Keratinocyte (primary cell): ENCODE data around the gene STYK1. TPM values are rescaled to one million over a fixed set of nuclear protein-coding genes. Genes with fewer than 3 reads are reported as not detected.
"Not testable (repeated sequence)": the region's sequence is repeated elsewhere in the genome, so short reads cannot be mapped to it uniquely, and the experiment has no call there.

ENCODE experiments used
- DNase-seq: peaks from one replicate; pipeline ENCODE4 v3.0.0-alpha.2; 2011; ENCODE audit warnings: low read depth, missing footprints, low spot score
- FAIRE-seq: peaks from 2 replicates; lab custom pipeline; 2011; peaks lifted over from hg19 to GRCh38; lab: Jason Lieb, UNC
- H2AFZ ChIP-seq: 2 replicates; pipeline ENCODE4 v1.6.0; 2012; ENCODE audit warnings: low read length, control low read depth, inconsistent platforms; ENCODE audit not compliant: control insufficient read depth
- H3K27ac ChIP-seq: 2 replicates; pipeline ENCODE4 v1.5.1; 2011; ENCODE audit warnings: low read length; ENCODE audit not compliant: control insufficient read depth, insufficient read depth
- H3K27me3 ChIP-seq: 3 replicates; pipeline ENCODE4 v1.6.0; 2011; ENCODE audit warnings: low read length; ENCODE audit not compliant: control insufficient read depth, insufficient read depth; ENCODE audit errors: extremely low read depth
- H3K36me3 ChIP-seq, 2 experiments: 2 replicates in 1 of 2; 3 replicates in 1 of 2; pipeline ENCODE4 v1.5.1; 2011; ENCODE audit warnings: low read length in 2 of 2, mild to moderate bottlenecking in 1 of 2; ENCODE audit not compliant: control insufficient read depth in 2 of 2, insufficient read depth in 2 of 2; ENCODE audit errors: extremely low read depth in 1 of 2
- H3K4me1 ChIP-seq: 3 replicates; pipeline ENCODE4 v1.5.1; 2011; ENCODE audit warnings: low read length; ENCODE audit not compliant: control insufficient read depth, insufficient read depth; ENCODE audit errors: extremely low read depth
- H3K4me2 ChIP-seq: 3 replicates; pipeline ENCODE4 v1.6.0; 2011; ENCODE audit warnings: low read depth, low read length; ENCODE audit not compliant: control insufficient read depth, insufficient read depth; ENCODE audit errors: extremely low read depth
- H3K4me3 ChIP-seq, 3 experiments: fragments of 200-600 bp in 1 of 3; sonication (generic) in 1 of 3; 2 replicates in 2 of 3; 3 replicates in 1 of 3; pipeline ENCODE4 v1.5.1; 2011 to 2016; ENCODE audit warnings: low read length in 3 of 3, mild to moderate bottlenecking in 3 of 3, control low read depth in 2 of 3, inconsistent platforms in 1 of 3, low read depth in 1 of 3, mixed read lengths in 1 of 3, mixed run types in 1 of 3, moderate library complexity in 1 of 3; ENCODE audit not compliant: control insufficient read depth in 2 of 3, insufficient read depth in 2 of 3; ENCODE audit errors: extremely low read depth in 1 of 3
- H3K79me2 ChIP-seq: 2 replicates; pipeline ENCODE4 v1.6.0; 2012; ENCODE audit warnings: low read length; ENCODE audit not compliant: control insufficient read depth, insufficient read depth
- H3K9ac ChIP-seq: 3 replicates; pipeline ENCODE4 v1.6.0; 2011; ENCODE audit warnings: low read length; ENCODE audit not compliant: control insufficient read depth, insufficient read depth; ENCODE audit errors: extremely low read depth
- H3K9me1 ChIP-seq: 3 replicates; pipeline ENCODE4 v1.6.0; 2011; ENCODE audit warnings: low read length; ENCODE audit not compliant: control insufficient read depth, insufficient read depth; ENCODE audit errors: extremely low read depth
- H3K9me3 ChIP-seq: 2 replicates; pipeline ENCODE4 v1.5.1; 2012; ENCODE audit warnings: low read depth, low read length; ENCODE audit not compliant: control insufficient read depth
- H4K20me1 ChIP-seq: 3 replicates; pipeline ENCODE4 v1.6.0; 2011; ENCODE audit warnings: low read length; ENCODE audit not compliant: control insufficient read depth, insufficient read depth; ENCODE audit errors: extremely low read depth
- EZH2 ChIP-seq: IDR thresholded peaks from one replicate; pipeline ENCODE4 v1.6.1; 2012; ENCODE audit warnings: inconsistent platforms, mild to moderate bottlenecking, low read length, moderate library complexity
- dilution Hi-C: fragments of 300-500 bp; cut with MboI; formaldehyde crosslinking; loops from one replicate; pipeline ENCODE4 v1.7.0; 2020; ENCODE audit warnings: low sequenced_read_pairs; ENCODE audit not compliant: extremely low pct_ligation_motif_present
- polyA plus RNA-seq, 5 experiments: library from polyadenylated mRNA; depleted of rRNA in 3 of 5; stranded (reverse) in 3 of 5; stranded (forward) in 1 of 5; unstranded in 1 of 5; fragments of >200 nt; gene quantifications; 1 replicate in 1 of 5; 2 replicates in 3 of 5; 3 replicates in 1 of 5; pipeline versions ENCODE4 v1.2.1 to v1.2.3, GENCODE V29; 2011 to 2012; ENCODE audit warnings: missing spikeins in 2 of 5, low read depth in 1 of 5, low replicate concordance in 1 of 5
- TF ChIP-seq, protein P1 (sequence below), 3 experiments: IDR thresholded peaks in 1 of 3; conservative IDR thresholded peaks in 1 of 3; optimal IDR thresholded peaks in 1 of 3; 2 replicates in 2 of 3; 3 replicates in 1 of 3; pipeline versions ENCODE3 to v1.5.1; 2011; ENCODE audit warnings: low read length in 3 of 3, mild to moderate bottlenecking in 3 of 3, moderate library complexity in 2 of 3, control low read depth in 1 of 3, inconsistent platforms in 1 of 3; ENCODE audit not compliant: insufficient read depth in 2 of 3; ENCODE audit errors: extremely low read depth in 1 of 3

The STYK1 gene
- polyA plus RNA-seq, 1 donor (not counting 4 experiments of a cell fraction or from before 2014, with no cell fraction given) = 2.8 TPM

DNA sequence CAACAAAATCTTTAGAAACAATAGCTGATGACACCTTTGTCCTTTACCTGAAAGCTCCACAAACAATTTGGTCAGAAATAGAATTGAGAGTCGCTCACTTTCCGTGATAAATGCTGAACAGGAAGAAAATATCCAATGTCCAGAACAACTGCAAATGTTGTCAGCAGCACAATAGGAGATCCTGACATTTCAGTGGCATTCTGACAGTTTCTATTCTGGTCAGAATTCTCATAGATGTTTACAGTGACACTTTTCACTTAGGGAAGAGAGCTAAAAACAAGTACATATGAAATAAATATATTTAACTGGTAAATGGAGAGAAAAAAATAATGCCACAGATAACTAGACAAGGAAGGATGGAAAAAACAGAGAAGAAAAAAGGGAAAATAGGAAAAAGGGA, 99.5 kb downstream of the STYK1 start:
- dilution Hi-C loops = no loop called here
- Histone ChIP-seq H3K9me1 (no peaks in the 10 kb centered on the region), H2AFZ (no peak overlapping the region), H3K36me3 (no peaks in the 10 kb centered on the region), H3K4me2 (no peak overlapping the region), H3K79me2 (no peaks in the 10 kb centered on the region), H4K20me1 (no peaks in the 10 kb centered on the region), H3K9ac (no peak overlapping the region), H3K4me3 (no peak overlapping the region), H3K27ac (no peak overlapping the region), H3K27me3 (no peaks in the 10 kb centered on the region), H3K4me1 (no peaks in the 10 kb centered on the region), H3K9me3 (no peaks in the 10 kb centered on the region)
- FAIRE-seq (no peak), DNase-seq (no peak)
- TF ChIP-seq, protein P1, sequence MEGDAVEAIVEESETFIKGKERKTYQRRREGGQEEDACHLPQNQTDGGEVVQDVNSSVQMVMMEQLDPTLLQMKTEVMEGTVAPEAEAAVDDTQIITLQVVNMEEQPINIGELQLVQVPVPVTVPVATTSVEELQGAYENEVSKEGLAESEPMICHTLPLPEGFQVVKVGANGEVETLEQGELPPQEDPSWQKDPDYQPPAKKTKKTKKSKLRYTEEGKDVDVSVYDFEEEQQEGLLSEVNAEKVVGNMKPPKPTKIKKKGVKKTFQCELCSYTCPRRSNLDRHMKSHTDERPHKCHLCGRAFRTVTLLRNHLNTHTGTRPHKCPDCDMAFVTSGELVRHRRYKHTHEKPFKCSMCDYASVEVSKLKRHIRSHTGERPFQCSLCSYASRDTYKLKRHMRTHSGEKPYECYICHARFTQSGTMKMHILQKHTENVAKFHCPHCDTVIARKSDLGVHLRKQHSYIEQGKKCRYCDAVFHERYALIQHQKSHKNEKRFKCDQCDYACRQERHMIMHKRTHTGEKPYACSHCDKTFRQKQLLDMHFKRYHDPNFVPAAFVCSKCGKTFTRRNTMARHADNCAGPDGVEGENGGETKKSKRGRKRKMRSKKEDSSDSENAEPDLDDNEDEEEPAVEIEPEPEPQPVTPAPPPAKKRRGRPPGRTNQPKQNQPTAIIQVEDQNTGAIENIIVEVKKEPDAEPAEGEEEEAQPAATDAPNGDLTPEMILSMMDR (optimal IDR thresholded peaks at IDR 0.05 in 1 of 3, IDR thresholded peaks at IDR 0.05 in 1 of 3, conservative IDR thresholded peaks at IDR 0.05 in 1 of 3; ENCODE audit: extremely low read depth in 1 of 3, insufficient read depth in 2 of 3, low read length in 3 of 3) = no peak
- TF ChIP-seq EZH2 = no peak

DNA sequence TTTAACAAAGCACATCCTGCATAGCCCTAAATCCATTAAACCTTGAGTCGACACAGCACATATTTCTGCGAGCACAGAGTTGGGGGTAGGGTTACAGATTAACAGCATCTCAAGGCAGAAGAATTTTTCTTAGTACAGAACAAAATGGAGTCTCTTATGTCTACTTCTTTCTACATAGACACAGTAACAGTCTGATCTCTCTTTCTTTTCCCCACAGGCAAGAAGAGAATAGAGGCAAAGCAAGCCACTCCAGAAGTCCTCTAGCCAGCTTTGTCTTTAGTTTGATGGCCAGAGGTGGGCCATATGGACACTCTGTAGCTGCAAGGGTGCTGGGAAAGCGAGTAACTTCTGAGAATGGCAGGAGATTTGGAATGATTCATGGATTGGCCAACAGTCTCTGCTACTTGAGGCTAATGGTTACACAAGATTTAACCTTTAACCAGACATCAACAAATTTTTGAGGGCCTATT, 101.8 kb downstream of the STYK1 start:
- H3K27ac ChIP-seq, H2AFZ ChIP-seq, dilution Hi-C loops, H3K9me1 ChIP-seq, H3K4me1 ChIP-seq, H3K9me3 ChIP-seq, H3K36me3 ChIP-seq, H3K4me3 ChIP-seq, FAIRE-seq, H3K27me3 ChIP-seq, H3K9ac ChIP-seq, DNase-seq, H3K4me2 ChIP-seq, H3K79me2 ChIP-seq, H4K20me1 ChIP-seq: not testable (repeated sequence)

DNA sequence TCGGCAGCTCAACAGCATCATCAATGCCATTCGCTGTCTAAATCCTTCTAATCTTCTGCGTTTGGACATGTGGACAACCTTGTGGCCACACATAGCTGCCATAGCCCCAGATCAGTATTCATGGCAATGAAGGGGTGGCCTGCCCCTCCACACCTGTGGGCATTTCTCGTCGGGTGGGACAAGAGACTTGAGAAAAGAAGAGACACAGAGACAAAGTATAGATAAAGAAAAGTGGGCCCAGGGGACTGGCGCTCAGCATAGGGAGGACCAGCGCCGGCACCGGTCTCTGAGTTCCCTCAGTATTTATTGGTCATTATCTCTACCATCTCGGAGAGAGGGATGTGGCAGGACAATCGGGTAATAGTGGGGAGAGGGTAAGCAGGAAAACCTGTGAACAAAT, 102.7 kb downstream of the STYK1 start:
- DNase-seq (no peak), FAIRE-seq (no peak)
- Histone ChIP-seq H3K27ac (no peak overlapping the region), H3K79me2 (no peaks in the 10 kb centered on the region), H3K27me3 (no peaks in the 10 kb centered on the region), H3K4me3 (no peak overlapping the region), H3K4me1 (no peaks in the 10 kb centered on the region), H3K36me3 (no peaks in the 10 kb centered on the region), H3K9me1 (no peaks in the 10 kb centered on the region), H3K9me3 (no peaks in the 10 kb centered on the region), H2AFZ (no peak overlapping the region), H3K9ac (no peak overlapping the region), H3K4me2 (no peak overlapping the region), H4K20me1 (no peaks in the 10 kb centered on the region)
- dilution Hi-C loops = no loop called here
- TF ChIP-seq, protein P1 (optimal IDR thresholded peaks at IDR 0.05 in 1 of 3, IDR thresholded peaks at IDR 0.05 in 1 of 3, conservative IDR thresholded peaks at IDR 0.05 in 1 of 3; ENCODE audit: extremely low read depth in 1 of 3, insufficient read depth in 2 of 3, low read length in 3 of 3) = no peak
- TF ChIP-seq EZH2 = no peak
